CD14-positive monocyte (primary cell): ENCODE measurements around the gene CDH15. TPM values are rescaled to one million over a fixed set of nuclear protein-coding genes. Genes with fewer than 3 reads are reported as not detected.
A peak's percentile ranks its signal among the peaks of the same experiment; 100 is the strongest.

Experiments used
- DNase-seq, 3 donors: peaks; one replicate each; pipeline ENCODE4 v3.0.0-alpha.2; 2011 to 2022
- H2AFZ ChIP-seq: 2 replicates; pipeline ENCODE4 v1.6.0; 2012; ENCODE audit warnings: mild to moderate bottlenecking, low read depth, low read length, inconsistent platforms; ENCODE audit not compliant: insufficient read depth, poor library complexity, severe bottlenecking
- H3K27ac ChIP-seq, 2 donors: 1 replicate in 1 of 2; 2 replicates in 1 of 2; pipeline ENCODE4 v1.5.1; 2012 to 2013; ENCODE audit warnings: low read length in 2 of 2, control low read depth in 1 of 2, inconsistent platforms in 1 of 2, low read depth in 1 of 2, mild to moderate bottlenecking in 1 of 2
- H3K27me3 ChIP-seq, 2 donors: one replicate each; pipeline versions ENCODE4 v1.6.0 to v1.6.1; 2011 to 2013; ENCODE audit warnings: low read length in 2 of 2; ENCODE audit not compliant: control insufficient read depth in 2 of 2, insufficient read depth in 2 of 2
- H3K36me3 ChIP-seq, 2 donors: replicated peaks in 1 of 2; 1 replicate in 1 of 2; 2 replicates in 1 of 2; pipeline versions ENCODE4 v1.5.1 to v1.6.1; 2012 to 2013; ENCODE audit warnings: low read length in 2 of 2, control low read depth in 1 of 2, inconsistent platforms in 1 of 2, mild to moderate bottlenecking in 1 of 2; ENCODE audit not compliant: insufficient read depth in 2 of 2, control insufficient read depth in 1 of 2
- H3K4me1 ChIP-seq, 2 donors: 1 replicate in 1 of 2; 2 replicates in 1 of 2; pipeline versions ENCODE4 v1.5.1 to v1.6.1; 2012 to 2013; ENCODE audit warnings: low read length in 2 of 2, control low read depth in 1 of 2, inconsistent platforms in 1 of 2, mild to moderate bottlenecking in 1 of 2, moderate library complexity in 1 of 2; ENCODE audit not compliant: insufficient read depth in 2 of 2, control insufficient read depth in 1 of 2
- H3K4me2 ChIP-seq: replicated peaks from 2 replicates; pipeline ENCODE3; 2012; ENCODE audit warnings: low read length, moderate library complexity, mild to moderate bottlenecking; ENCODE audit not compliant: poor library complexity, severe bottlenecking; ENCODE audit errors: extremely low read depth
- H3K4me3 ChIP-seq, 3 experiments: fragments of 200-600 bp in 1 of 3; sonication (generic) in 1 of 3; replicated peaks in 1 of 3; 1 replicate in 2 of 3; 2 replicates in 1 of 3; pipeline ENCODE4 v1.5.1; 2011 to 2013; ENCODE audit warnings: low read length in 3 of 3, mild to moderate bottlenecking in 3 of 3, control low read depth in 2 of 3, low read depth in 2 of 3, inconsistent platforms in 1 of 3, moderate library complexity in 1 of 3
- H3K79me2 ChIP-seq: 2 replicates; pipeline ENCODE4 v1.6.0; 2012; ENCODE audit warnings: mild to moderate bottlenecking, control low read depth, inconsistent platforms, low read length, moderate library complexity; ENCODE audit not compliant: insufficient read depth
- H3K9ac ChIP-seq: 2 replicates; pipeline ENCODE4 v1.6.0; 2017; ENCODE audit warnings: low read length, mild to moderate bottlenecking; ENCODE audit not compliant: insufficient read depth, poor library complexity, severe bottlenecking
- H3K9me3 ChIP-seq, 2 donors: replicated peaks in 1 of 2; 1 replicate in 1 of 2; 2 replicates in 1 of 2; pipeline versions ENCODE4 v1.5.1 to v1.6.1; 2012 to 2013; ENCODE audit warnings: low read length in 2 of 2, control low read depth in 1 of 2; ENCODE audit not compliant: control insufficient read depth in 1 of 2, insufficient read depth in 1 of 2
- H4K20me1 ChIP-seq: 2 replicates; pipeline ENCODE4 v1.6.0; 2012; ENCODE audit warnings: mild to moderate bottlenecking, low read length, control low read depth, moderate library complexity; ENCODE audit not compliant: insufficient read depth
- H3K27ac Mint-ChIP-seq, 7 donors: one replicate each; pipeline ENCODE4 v1.8.0; 2020; ENCODE audit warnings: mild to moderate bottlenecking in 7 of 7, mixed read lengths in 7 of 7, moderate library complexity in 6 of 7, inconsistent platforms in 2 of 7
- H3K27me3 Mint-ChIP-seq, 3 donors: one replicate each; pipeline ENCODE4 v1.8.0; 2021 to 2022; ENCODE audit warnings: low read depth in 3 of 3, mild to moderate bottlenecking in 3 of 3, mixed read lengths in 3 of 3, moderate library complexity in 3 of 3, inconsistent platforms in 1 of 3
- H3K36me3 Mint-ChIP-seq, 2 donors: one replicate each; pipeline ENCODE4 v1.8.0; 2020; ENCODE audit warnings: mixed read lengths in 2 of 2, inconsistent platforms in 1 of 2, mild to moderate bottlenecking in 1 of 2
- H3K4me1 Mint-ChIP-seq: one replicate; pipeline ENCODE4 v1.8.0; 2020; ENCODE audit warnings: mild to moderate bottlenecking, mixed read lengths
- H3K4me3 Mint-ChIP-seq, 2 donors: one replicate each; pipeline ENCODE4 v1.8.0; 2020; ENCODE audit warnings: mild to moderate bottlenecking in 2 of 2, mixed read lengths in 2 of 2, moderate library complexity in 1 of 2
- H3K9me3 Mint-ChIP-seq, 7 donors: one replicate each; pipeline ENCODE4 v1.8.0; 2020 to 2022; ENCODE audit warnings: mixed read lengths in 7 of 7, mild to moderate bottlenecking in 6 of 7, moderate library complexity in 6 of 7, inconsistent platforms in 2 of 7
- WGBS: methylation state at CpG from one replicate; pipeline ENCODE4 v1.1.5; 2013; ENCODE audit warnings: missing lambda C conversion rate; ENCODE audit not compliant: insufficient coverage; 5-methylcytosine and 5-hydroxymethylcytosine counted together
- intact Hi-C, 2 donors: fragments of 100-400 bp; cut with micrococcal nuclease; formaldehyde crosslinking; loops; one replicate each; pipeline versions ENCODE4 v1.15.0 to v1.15.1; 2023
- polyA plus RNA-seq, 3 donors: library from polyadenylated mRNA; depleted of rRNA in 1 of 3; unstranded in 2 of 3; stranded (reverse) in 1 of 3; fragments of 300-500 nt in 2 of 3; fragments of >200 nt in 1 of 3; fragmentation: Illumina TruSeq in 2 of 3; gene quantifications; 1 replicate in 2 of 3; 2 replicates in 1 of 3; pipeline ENCODE4 v1.2.3, GENCODE V29; 2012 to 2021
- TF ChIP-seq, protein P1 (sequence below): fragments of 200-600 bp; IDR thresholded peaks from one replicate; pipeline ENCODE4 v1.8.0; 2022; ENCODE audit warnings: antibody characterized with exemption, mild to moderate bottlenecking

The CDH15 gene
- polyA plus RNA-seq, 3 donors = not detected

DNA sequence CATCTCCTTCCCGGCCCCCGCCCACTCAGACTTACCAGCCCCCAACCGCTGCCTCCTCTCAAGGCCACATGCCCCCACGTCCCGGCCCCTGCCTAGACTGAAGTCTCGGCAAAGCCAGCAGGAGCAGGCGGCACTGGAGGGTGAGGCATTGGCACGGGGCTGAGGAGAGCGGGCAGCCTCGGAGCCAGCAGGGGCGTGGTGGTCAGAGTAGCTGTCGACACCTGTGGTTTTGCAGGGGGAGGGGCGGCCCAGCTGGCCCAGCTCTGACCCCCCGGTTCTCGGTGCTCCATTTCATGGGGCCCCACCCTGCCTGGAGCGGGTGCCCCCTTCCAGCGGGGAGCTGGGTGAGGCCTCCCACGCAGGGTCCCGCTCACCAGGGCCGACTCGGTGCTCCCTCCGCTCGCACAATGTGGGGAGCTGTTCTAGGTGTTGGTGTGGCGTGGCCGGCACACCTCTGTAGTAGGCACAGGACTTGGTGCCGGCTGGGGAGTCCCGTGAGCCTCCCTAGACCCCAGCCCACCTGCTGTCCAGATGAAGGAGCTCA lies 4.7 kb downstream of the CDH15 start:
- DNase-seq = no peak
- H4K20me1 ChIP-seq = no peaks in the 10 kb centered on the region
- Mint-ChIP-seq H3K27ac (no peak overlapping the region), H3K4me1 (no peaks in the 10 kb centered on the region), H3K36me3 (no peaks in the 10 kb centered on the region), H3K4me3 (peak overlapping the region in 1 of 2 donors; percentile 37), H3K27me3 (peaks cover 2 to 27% (median 2%) of the 10 kb centered on the region in 3 donors), H3K9me3 (no peaks in the 10 kb centered on the region)
- no peaks in the 10 kb centered on the region for H3K79me2 ChIP-seq
- no peak overlapping the region for H3K27ac ChIP-seq
- no peaks in the 10 kb centered on the region for H3K9me3 ChIP-seq
- H3K9ac ChIP-seq = no peak overlapping the region
- H2AFZ ChIP-seq = no peak overlapping the region
- H3K4me3 ChIP-seq = no peak overlapping the region
- TF ChIP-seq, protein P1, sequence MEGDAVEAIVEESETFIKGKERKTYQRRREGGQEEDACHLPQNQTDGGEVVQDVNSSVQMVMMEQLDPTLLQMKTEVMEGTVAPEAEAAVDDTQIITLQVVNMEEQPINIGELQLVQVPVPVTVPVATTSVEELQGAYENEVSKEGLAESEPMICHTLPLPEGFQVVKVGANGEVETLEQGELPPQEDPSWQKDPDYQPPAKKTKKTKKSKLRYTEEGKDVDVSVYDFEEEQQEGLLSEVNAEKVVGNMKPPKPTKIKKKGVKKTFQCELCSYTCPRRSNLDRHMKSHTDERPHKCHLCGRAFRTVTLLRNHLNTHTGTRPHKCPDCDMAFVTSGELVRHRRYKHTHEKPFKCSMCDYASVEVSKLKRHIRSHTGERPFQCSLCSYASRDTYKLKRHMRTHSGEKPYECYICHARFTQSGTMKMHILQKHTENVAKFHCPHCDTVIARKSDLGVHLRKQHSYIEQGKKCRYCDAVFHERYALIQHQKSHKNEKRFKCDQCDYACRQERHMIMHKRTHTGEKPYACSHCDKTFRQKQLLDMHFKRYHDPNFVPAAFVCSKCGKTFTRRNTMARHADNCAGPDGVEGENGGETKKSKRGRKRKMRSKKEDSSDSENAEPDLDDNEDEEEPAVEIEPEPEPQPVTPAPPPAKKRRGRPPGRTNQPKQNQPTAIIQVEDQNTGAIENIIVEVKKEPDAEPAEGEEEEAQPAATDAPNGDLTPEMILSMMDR = no peak
- peaks cover 4 to 6% of the 10 kb centered on the region in 2 donors for H3K4me1 ChIP-seq
- 92% methylated on average over 13 of the region's 27 CpGs for WGBS
- no peak overlapping the region for H3K4me2 ChIP-seq
- H3K36me3 ChIP-seq = no peaks in the 10 kb centered on the region
- peaks cover 0 to 22% of the 10 kb centered on the region in 2 donors for H3K27me3 ChIP-seq
- intact Hi-C loops = no loop called here

DNA sequence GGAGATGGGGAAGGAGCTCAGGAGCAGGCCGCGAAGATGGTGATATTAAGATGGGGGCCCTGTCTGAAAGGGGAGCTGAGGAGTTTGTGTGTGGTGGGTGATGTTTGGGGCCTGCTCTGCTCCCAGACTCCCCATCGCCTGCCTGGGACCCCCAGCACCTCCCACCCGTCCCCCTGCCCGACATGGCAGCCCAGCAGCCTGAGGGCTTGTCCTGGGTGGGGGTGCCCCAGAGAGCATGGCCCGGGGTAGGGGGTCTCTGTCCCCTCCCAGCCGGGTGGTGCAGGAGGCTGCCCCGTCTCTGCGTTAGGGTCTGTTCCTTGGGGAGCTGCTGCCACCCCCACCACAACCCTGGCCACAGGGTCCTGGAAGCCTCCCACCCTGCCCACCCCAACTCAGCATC lies 5.2 kb downstream of the CDH15 start:
- peak overlapping the region in 1 of 2 donors; percentile 37 for H3K4me3 Mint-ChIP-seq
- intact Hi-C loops = no loop called here
- H3K27me3 Mint-ChIP-seq = peaks cover 2 to 27% (median 2%) of the 10 kb centered on the region in 3 donors

More for the DNA sequence above, 5.2 kb downstream of the CDH15 start:
- Histone ChIP-seq H3K9ac (no peak overlapping the region), H2AFZ (no peak overlapping the region), H3K79me2 (no peaks in the 10 kb centered on the region), H4K20me1 (no peaks in the 10 kb centered on the region), H3K27me3 (peaks cover 0 to 21% of the 10 kb centered on the region in 2 donors), H3K4me2 (no peak overlapping the region), H3K36me3 (no peaks in the 10 kb centered on the region), H3K4me3 (no peak overlapping the region), H3K9me3 (no peaks in the 10 kb centered on the region), H3K27ac (no peak overlapping the region), H3K4me1 (peaks cover 2 to 3% of the 10 kb centered on the region in 2 donors)
- WGBS = 95% methylated on average over 4 of the region's 9 CpGs
- Mint-ChIP-seq H3K27ac (no peak overlapping the region), H3K36me3 (no peaks in the 10 kb centered on the region), H3K4me1 (no peaks in the 10 kb centered on the region), H3K9me3 (no peaks in the 10 kb centered on the region)
- no peak for DNase-seq
- TF ChIP-seq, protein P1 = no peak
